ENCODE results near the gene TXNRD2.

TXNRD2 gene

DNA sequence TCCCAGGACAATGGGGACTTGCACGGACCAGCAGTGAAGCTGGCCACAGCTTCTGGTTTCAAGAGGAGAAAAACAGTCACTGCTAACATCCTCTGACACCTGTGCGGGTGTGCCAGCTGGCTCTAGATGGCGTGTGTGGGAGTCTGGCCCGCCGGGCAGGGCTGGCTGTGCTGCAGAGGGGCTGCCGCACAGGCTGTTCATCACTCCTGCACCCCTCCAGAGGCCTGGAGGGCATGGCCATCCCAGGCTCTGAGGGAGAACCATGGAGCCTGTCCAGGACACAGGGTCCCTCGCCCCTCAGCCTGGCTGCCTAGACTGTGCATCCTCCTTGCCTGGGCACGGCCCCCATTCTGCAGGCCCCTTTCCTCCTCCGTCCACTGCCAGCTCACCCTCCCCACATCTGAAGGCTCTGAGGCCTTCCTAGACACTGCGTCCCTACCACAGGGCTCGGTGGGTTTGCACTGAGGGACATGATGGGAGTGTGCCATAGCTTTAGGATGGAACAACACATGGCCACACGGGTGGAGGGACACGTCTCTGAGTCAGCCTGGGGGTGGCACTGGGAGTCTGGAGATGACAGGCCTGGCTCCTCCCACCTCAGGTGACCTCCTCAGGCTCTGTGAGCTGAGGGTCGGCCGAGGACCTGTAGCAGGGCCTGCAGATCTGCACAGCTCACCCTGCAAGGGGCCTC lies 44.8 kb downstream of the TXNRD2 start:
- Histone ChIP-seq H3K9ac (ENCODE audit: low read length) (no peak overlapping the region), H3K4me3 (ENCODE audit: low read length) (no peak overlapping the region), H3K9me3 (ENCODE audit: control insufficient read depth, low read length) (no peaks in the 10 kb centered on the region), H3K27me3 (ENCODE audit: control insufficient read depth, insufficient read depth, low read length) (no peaks in the 10 kb centered on the region), H3K36me3 (ENCODE audit: control insufficient read depth, insufficient read depth, low read length) (peaks cover 4% of the 10 kb centered on the region), H3K4me1 (ENCODE audit: control insufficient read depth, insufficient read depth, low read length) (peaks cover 9% of the 10 kb centered on the region)

DNA sequence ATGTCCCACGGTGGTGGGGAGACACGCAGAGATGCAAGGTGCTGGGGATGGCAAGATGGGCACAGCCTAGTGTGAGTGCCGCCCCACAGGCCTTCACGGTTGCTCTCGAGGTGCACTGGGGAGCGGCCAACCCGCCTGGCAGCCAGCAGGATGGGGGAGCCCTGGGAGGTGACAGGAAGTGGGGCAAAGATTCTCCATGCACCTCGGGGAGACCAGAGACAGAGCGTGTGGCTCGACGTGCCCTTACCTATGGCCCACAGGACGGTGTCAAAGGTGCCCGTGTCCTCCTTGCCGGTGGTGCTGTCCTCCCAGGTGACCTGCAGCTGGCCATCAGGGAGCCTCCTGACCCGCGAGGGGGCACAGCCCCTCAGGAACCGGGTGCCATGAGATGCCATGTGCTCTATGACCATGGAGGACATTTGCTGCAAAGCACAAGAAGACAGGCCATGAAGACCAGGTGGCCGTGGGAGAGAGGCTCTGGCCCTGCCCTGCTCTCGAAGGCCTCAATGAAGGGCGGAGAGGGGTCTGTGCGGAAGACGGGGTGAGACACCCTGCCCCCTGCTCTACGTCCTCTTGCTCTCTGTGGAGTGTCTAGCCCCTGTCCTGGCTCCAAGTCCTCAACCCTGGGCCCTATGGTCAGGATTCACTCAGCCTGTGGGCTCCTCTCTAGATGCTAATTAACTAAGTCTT lies 46.3 kb downstream of the TXNRD2 start:
- no peaks in the 10 kb centered on the region for H3K9me3 ChIP-seq (ENCODE audit: control insufficient read depth, low read length)
- H3K4me3 ChIP-seq (ENCODE audit: low read length), result no peak overlapping the region
- no peak overlapping the region for H3K9ac ChIP-seq (ENCODE audit: low read length)
- no peaks in the 10 kb centered on the region for H3K27me3 ChIP-seq (ENCODE audit: control insufficient read depth, insufficient read depth, low read length)
- H3K4me1 ChIP-seq (ENCODE audit: control insufficient read depth, insufficient read depth, low read length), result no peaks in the 10 kb centered on the region
- peaks cover 4% of the 10 kb centered on the region for H3K36me3 ChIP-seq (ENCODE audit: control insufficient read depth, insufficient read depth, low read length)

DNA sequence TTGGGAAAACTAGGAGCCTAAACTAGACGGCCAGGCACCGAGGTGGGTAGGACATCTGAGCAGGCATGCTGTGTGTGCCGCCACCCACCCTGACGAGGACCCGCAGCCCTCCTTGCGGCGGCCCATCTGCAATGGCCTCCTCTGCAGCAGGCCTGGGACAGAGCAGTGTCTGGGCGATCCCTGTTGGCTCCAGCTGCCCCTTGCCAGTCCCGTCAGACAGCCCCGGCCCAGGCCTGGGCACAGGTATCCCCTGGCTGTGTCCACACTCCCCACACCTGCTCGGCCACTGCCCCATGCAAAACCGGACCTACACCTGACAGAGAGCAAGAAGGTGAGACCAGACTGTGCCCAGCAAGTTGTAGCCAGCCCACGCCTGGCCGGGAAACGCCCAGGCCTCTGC lies 48.3 kb downstream of the TXNRD2 start:
- H3K9ac ChIP-seq (ENCODE audit: low read length), result no peak overlapping the region
- no peaks in the 10 kb centered on the region for H3K27me3 ChIP-seq (ENCODE audit: control insufficient read depth, insufficient read depth, low read length)
- peaks cover 4% of the 10 kb centered on the region for H3K36me3 ChIP-seq (ENCODE audit: control insufficient read depth, insufficient read depth, low read length)
- no peaks in the 10 kb centered on the region for H3K9me3 ChIP-seq (ENCODE audit: control insufficient read depth, low read length)
- H3K4me1 ChIP-seq (ENCODE audit: control insufficient read depth, insufficient read depth, low read length), result no peaks in the 10 kb centered on the region
- H3K4me3 ChIP-seq (ENCODE audit: low read length), result no peak overlapping the region

DNA sequence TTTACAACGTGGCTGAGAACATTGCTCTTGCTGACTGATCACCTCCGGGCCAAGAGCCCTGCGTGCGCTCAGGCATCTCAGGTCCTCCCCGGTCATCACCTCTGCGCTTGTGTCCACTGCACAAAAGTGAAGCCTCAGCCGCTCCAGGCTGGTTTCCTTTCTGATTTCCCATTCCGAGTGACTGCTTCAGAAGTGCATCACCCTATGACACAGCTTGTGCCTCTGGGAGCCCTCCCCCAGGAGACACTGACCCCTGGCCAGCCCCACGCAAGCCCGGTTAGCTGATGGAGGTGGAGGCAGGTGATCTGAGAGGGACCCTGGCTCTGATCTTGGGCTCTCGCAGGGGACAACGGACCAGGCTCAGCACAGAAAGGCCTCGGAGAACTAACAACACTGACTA lies 48.7 kb downstream of the TXNRD2 start:
- Histone ChIP-seq H3K36me3 (ENCODE audit: control insufficient read depth, insufficient read depth, low read length) (peaks cover 4% of the 10 kb centered on the region), H3K9ac (ENCODE audit: low read length) (no peak overlapping the region), H3K27me3 (ENCODE audit: control insufficient read depth, insufficient read depth, low read length) (no peaks in the 10 kb centered on the region), H3K9me3 (ENCODE audit: control insufficient read depth, low read length) (no peaks in the 10 kb centered on the region), H3K4me1 (ENCODE audit: control insufficient read depth, insufficient read depth, low read length) (no peaks in the 10 kb centered on the region), H3K4me3 (ENCODE audit: low read length) (no peak overlapping the region)

DNA sequence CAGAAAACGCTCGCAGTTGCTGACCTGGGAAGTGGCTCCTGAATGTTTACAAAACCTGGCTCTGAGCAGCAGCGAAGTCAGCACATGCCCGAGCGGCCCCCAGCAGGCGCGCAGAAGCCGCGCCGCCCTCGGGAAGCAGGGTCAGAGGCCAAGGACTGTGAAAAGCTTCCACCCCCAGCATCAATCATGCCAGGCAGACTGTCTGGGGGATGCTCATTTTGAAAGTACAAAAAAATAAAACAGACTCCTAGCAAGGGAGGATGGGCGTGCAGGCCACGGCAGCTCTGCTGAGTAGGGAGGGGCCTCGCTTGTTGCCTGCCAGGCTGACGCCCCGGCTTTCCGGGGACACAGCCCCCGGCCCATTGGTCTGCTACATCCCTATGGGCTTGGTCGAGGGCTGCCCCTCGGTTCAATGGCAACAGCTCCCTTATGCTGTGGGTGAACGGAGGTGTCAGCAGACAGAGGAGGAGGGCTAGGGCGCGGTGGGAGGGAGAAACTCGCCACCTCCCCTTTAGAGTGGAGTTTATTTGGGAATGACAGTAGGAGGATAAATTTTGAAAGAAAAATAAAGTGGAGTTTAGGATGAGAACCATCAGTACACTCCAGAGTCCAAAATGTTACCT lies 49.2 kb downstream of the TXNRD2 start:
- no peak overlapping the region for H3K9ac ChIP-seq (ENCODE audit: low read length)

DNA sequence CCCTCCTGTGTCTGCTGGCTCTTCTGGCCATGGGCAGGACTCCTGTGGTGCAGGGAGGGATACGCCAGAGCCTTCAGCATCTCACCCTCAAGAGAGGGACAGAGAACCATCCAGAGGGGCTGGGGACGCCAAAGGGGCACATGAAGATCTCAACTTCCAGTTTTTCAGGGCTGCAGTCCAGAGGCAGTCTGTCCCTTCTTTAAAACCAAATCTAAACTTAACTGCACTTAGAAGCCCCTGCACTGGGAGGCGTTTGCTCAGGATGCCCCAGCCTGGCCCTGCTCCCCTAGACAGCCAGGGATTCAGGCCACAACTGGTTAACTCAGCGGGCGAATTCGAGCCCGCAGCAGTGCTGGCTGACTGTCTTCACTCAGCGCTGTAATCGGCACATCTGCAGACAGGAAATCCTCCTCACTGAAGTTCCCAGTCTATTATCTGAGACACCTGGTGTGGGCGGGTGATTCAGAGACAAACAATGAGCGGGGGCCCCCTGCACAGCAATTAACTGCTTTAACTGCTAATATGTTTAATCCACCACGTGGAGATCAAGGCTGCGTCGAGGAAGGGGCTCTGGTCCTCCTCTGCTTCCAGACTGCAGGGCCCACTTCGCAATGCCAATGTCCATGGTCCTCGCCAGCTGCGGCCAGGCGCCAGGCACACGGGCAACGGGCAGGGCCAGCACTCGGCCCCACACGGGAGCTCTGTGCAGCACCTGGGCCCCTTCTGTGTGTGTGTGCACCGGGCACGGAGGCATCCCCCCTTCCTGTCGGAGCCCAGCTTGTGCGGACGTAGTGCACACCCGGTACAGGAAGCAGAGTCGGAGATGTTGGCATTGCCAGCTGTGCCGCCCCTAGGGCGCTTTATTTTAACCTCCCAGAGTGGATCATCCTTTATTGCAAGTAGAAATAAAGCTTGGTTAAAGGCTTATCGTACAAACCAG lies 50.0 kb downstream of the TXNRD2 start:
- Histone ChIP-seq H3K9me3 (ENCODE audit: control insufficient read depth, low read length) (no peaks in the 10 kb centered on the region), H3K4me1 (ENCODE audit: control insufficient read depth, insufficient read depth, low read length) (no peaks in the 10 kb centered on the region), H3K4me3 (ENCODE audit: low read length) (no peak overlapping the region), H3K36me3 (ENCODE audit: control insufficient read depth, insufficient read depth, low read length) (peaks cover 4% of the 10 kb centered on the region), H3K27me3 (ENCODE audit: control insufficient read depth, insufficient read depth, low read length) (no peaks in the 10 kb centered on the region), H3K9ac (ENCODE audit: low read length) (no peak overlapping the region)

More for the DNA sequence above, 49.2 kb downstream of the TXNRD2 start:
- H3K4me3 ChIP-seq (ENCODE audit: low read length), result no peak overlapping the region
- H3K9me3 ChIP-seq (ENCODE audit: control insufficient read depth, low read length), result no peaks in the 10 kb centered on the region
- peaks cover 4% of the 10 kb centered on the region for H3K36me3 ChIP-seq (ENCODE audit: control insufficient read depth, insufficient read depth, low read length)
- H3K27me3 ChIP-seq (ENCODE audit: control insufficient read depth, insufficient read depth, low read length), result no peaks in the 10 kb centered on the region
- H3K4me1 ChIP-seq (ENCODE audit: control insufficient read depth, insufficient read depth, low read length), result no peaks in the 10 kb centered on the region

DNA sequence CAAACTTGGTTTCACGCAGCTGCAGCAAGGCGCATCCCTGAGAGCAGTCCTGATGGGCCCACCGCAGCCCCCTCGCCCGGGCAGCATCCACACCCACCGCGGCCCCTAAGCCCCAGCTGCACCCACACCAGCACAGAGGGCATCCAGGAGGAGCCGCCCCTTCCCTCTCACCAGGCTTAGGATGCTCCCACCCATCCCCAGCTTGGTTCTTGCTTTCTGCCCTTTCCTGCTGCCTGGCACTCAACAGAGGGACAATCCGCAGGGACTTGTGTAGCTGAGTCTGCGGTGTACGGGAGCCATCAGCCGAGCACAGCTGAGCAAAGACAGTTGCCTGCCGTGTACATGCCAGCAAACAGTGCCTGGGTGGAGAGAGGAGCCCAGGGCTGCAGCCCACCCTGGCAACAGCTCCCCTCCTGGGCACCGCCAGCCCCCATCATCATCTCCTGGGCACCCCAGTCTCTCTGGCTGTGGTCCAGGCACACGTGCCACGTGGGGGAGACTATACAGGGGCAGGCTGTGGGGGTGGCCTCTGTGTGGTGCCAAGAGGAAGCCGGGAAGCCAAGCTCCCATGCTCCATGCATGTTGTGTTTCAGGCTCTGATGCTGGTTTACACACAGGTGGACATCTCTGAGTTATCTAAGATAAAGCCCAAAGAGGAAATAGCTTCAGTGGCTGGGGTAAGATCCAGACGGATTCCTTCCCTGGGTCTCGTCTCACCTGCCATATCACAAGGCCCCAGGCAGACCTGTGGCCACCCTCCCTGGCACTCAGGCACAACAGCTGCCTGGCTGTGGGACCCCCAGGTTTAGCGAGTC lies 50.9 kb downstream of the TXNRD2 start:
- Histone ChIP-seq H3K27me3 (ENCODE audit: control insufficient read depth, insufficient read depth, low read length) (no peaks in the 10 kb centered on the region), H3K9ac (ENCODE audit: low read length) (no peak overlapping the region)

DNA sequence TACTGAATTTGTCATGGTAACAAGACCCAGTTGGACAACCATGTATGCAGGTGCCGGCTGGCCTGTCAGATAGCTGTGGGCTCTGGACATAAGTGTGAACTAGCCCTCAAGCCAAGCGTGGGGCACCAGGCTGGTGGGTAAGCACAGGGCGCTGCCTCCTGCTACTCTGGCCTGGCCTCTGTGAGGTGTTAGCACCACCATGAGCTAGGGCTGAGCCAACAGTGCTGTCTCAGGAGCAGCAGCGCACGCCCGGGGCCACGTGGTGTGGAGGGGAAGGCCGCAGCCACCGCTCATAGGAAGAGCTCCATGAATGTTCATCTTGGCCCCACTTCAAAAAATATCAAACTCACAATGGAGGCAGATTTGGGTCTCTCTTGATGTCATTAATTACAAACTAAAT lies 51.7 kb downstream of the TXNRD2 start:
- no peak overlapping the region for H3K9ac ChIP-seq (ENCODE audit: low read length)
- H3K27me3 ChIP-seq (ENCODE audit: control insufficient read depth, insufficient read depth, low read length), result no peaks in the 10 kb centered on the region
- H3K4me1 ChIP-seq (ENCODE audit: control insufficient read depth, insufficient read depth, low read length), result no peaks in the 10 kb centered on the region
- H3K36me3 ChIP-seq (ENCODE audit: control insufficient read depth, insufficient read depth, low read length), result peaks cover 4% of the 10 kb centered on the region
- H3K4me3 ChIP-seq (ENCODE audit: low read length), result no peak overlapping the region
- H3K9me3 ChIP-seq (ENCODE audit: control insufficient read depth, low read length), result no peaks in the 10 kb centered on the region

More for the DNA sequence above, 50.9 kb downstream of the TXNRD2 start:
- H3K9me3 ChIP-seq (ENCODE audit: control insufficient read depth, low read length), result no peaks in the 10 kb centered on the region
- no peak overlapping the region for H3K4me3 ChIP-seq (ENCODE audit: low read length)
- peaks cover 4% of the 10 kb centered on the region for H3K36me3 ChIP-seq (ENCODE audit: control insufficient read depth, insufficient read depth, low read length)
- H3K4me1 ChIP-seq (ENCODE audit: control insufficient read depth, insufficient read depth, low read length), result no peaks in the 10 kb centered on the region

DNA sequence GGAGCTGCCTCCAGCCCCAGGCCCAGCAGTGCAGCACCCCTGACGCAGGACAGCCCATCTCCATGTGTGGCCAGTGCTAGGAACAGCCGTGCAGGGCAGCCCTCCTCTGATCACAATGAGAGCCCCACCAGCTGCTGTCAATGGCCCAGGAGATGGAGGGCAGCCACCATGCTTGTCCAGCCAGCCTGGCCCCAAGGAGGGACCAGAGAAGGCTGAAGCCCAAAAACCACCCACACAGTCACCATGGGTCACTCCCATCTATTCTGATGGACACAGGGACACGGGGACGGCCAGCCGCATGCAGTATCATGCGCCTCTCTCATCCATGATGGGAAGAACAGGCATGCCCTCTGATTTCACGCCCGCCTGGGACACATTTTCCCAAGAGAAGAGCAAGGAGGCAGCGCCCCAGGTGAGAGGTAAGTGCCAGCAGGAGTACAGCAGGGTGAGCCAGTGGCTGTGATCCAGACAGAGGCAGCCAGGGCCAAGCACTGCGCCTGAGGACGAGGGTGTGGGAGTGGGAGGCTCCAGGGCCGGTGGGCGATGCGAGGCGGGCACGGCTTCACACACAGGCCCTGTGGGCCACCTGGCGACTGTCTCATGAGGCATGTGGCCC lies 53.4 kb downstream of the TXNRD2 start:
- H3K36me3 ChIP-seq (ENCODE audit: control insufficient read depth, insufficient read depth, low read length), result no peaks in the 10 kb centered on the region
- H3K4me3 ChIP-seq (ENCODE audit: low read length), result no peak overlapping the region
- no peaks in the 10 kb centered on the region for H3K27me3 ChIP-seq (ENCODE audit: control insufficient read depth, insufficient read depth, low read length)

DNA sequence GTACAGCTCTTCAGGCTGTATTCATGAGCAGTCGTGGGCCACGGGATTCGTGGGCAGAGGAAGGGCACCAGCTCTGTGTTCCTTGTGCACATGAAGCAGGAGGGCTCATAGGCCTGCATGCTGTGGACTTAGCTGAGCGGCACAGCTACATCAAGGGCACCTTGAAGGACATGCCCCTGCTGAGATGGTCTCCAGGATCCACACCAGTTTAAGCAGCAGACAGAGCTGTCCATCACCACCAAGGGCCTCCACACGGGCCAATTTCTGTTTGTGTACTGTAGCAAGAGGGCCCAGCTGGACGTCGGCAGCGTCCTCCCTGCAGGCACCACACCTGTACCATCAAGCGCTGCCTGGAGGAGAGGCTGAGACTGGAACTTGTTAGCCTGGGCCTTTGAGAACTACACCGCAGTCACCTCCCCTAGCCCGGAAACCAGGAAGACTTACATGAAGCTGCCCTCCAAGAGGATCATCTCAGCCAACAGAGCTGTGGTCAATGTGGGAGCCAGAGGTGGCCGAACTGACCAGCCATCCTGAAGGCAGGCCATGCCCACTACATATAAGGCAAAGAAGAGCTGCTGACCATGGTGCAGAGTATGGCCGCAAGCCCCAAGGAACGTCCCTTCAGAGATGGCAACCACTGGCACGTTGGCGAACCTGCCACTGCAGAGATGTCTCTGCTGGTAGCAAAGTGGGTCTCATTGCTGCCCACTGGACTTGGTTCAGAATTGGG lies 54.2 kb downstream of the TXNRD2 start:
- no peaks in the 10 kb centered on the region for H3K36me3 ChIP-seq (ENCODE audit: control insufficient read depth, insufficient read depth, low read length)
- no peak overlapping the region for H3K4me3 ChIP-seq (ENCODE audit: low read length)
- H3K4me1 ChIP-seq (ENCODE audit: control insufficient read depth, insufficient read depth, low read length), result no peaks in the 10 kb centered on the region
- H3K27me3 ChIP-seq (ENCODE audit: control insufficient read depth, insufficient read depth, low read length), result no peaks in the 10 kb centered on the region
- no peak overlapping the region for H3K9ac ChIP-seq (ENCODE audit: low read length)
- H3K9me3 ChIP-seq (ENCODE audit: control insufficient read depth, low read length), result no peaks in the 10 kb centered on the region

More for the DNA sequence above, 53.4 kb downstream of the TXNRD2 start:
- Histone ChIP-seq H3K9ac (ENCODE audit: low read length) (no peak overlapping the region), H3K9me3 (ENCODE audit: control insufficient read depth, low read length) (no peaks in the 10 kb centered on the region), H3K4me1 (ENCODE audit: control insufficient read depth, insufficient read depth, low read length) (no peaks in the 10 kb centered on the region)

All from mucosa of stomach (tissue), 1 donor.